Endodermal cell (in vitro differentiated cells): ENCODE measurements around the gene PVALEF. TPM values are rescaled to one million over a fixed set of nuclear protein-coding genes. Genes with fewer than 3 reads are reported as not detected.

Experiments
- DNase-seq: peaks from one replicate; pipeline ENCODE4 v3.0.0-alpha.2; 2017
- H3K27ac ChIP-seq: 2 replicates; pipeline ENCODE4 v1.5.1; 2013; ENCODE audit warnings: mild to moderate bottlenecking, low read depth, low read length, moderate library complexity
- H3K27me3 ChIP-seq: 2 replicates; pipeline ENCODE4 v1.6.1; 2013; ENCODE audit warnings: mild to moderate bottlenecking, low read length, moderate library complexity; ENCODE audit not compliant: insufficient read depth, control insufficient read depth, poor library complexity, severe bottlenecking
- H3K36me3 ChIP-seq: 2 replicates; pipeline ENCODE4 v1.7.0; 2013; ENCODE audit warnings: mild to moderate bottlenecking, low read length, moderate library complexity; ENCODE audit not compliant: control insufficient read depth, insufficient read depth
- H3K4me1 ChIP-seq: one replicate; pipeline ENCODE4 v1.7.0; 2013; ENCODE audit warnings: low read length; ENCODE audit not compliant: control insufficient read depth, insufficient read depth
- H3K4me3 ChIP-seq: 2 replicates; pipeline ENCODE4 v1.5.1; 2013; ENCODE audit warnings: mild to moderate bottlenecking, low read length, moderate library complexity
- H3K9ac ChIP-seq: 2 replicates; pipeline ENCODE4 v1.6.1; 2013; ENCODE audit warnings: mild to moderate bottlenecking, low read length, moderate library complexity; ENCODE audit not compliant: poor library complexity, severe bottlenecking; ENCODE audit errors: extremely low read depth
- H3K9me3 ChIP-seq: 2 replicates; pipeline ENCODE4 v1.6.1; 2013; ENCODE audit warnings: mild to moderate bottlenecking, low read length, moderate library complexity; ENCODE audit not compliant: control insufficient read depth
- H3K27ac Mint-ChIP-seq: 2 replicates; pipeline ENCODE4 v1.8.0; 2020; ENCODE audit warnings: mixed read lengths
- H3K27me3 Mint-ChIP-seq: 2 replicates; pipeline ENCODE4 v1.8.0; 2021; ENCODE audit warnings: mild to moderate bottlenecking, mixed read lengths; ENCODE audit not compliant: insufficient read depth
- H3K36me3 Mint-ChIP-seq: 2 replicates; pipeline ENCODE4 v1.8.0; 2020; ENCODE audit warnings: low read depth, mixed read lengths
- H3K4me1 Mint-ChIP-seq: 2 replicates; pipeline ENCODE4 v1.8.0; 2020; ENCODE audit warnings: mixed read lengths
- H3K4me3 Mint-ChIP-seq: 2 replicates; pipeline ENCODE4 v1.8.0; 2020; ENCODE audit warnings: mild to moderate bottlenecking, moderate library complexity, mixed read lengths
- H3K9me3 Mint-ChIP-seq: 2 replicates; pipeline ENCODE4 v1.8.0; 2020; ENCODE audit warnings: mild to moderate bottlenecking, mixed read lengths
- WGBS, 2 experiments: methylation state at CpG; one replicate each; pipeline versions ENCODE4 v1.1.5 to v1.1.7; 2013; ENCODE audit warnings: missing lambda C conversion rate in 2 of 2, mixed read lengths in 1 of 2; ENCODE audit not compliant: insufficient coverage in 1 of 2, insufficient read length in 1 of 2; 5-methylcytosine and 5-hydroxymethylcytosine counted together
- total RNA-seq, 2 donors: library from RNA; stranded (reverse); fragmentation: NEBNext Ultra II Directional in 1 of 2; extraction: Animal tissue kit (Norgen Biotek cat#: 25700) in 1 of 2; gene quantifications; 2 replicates in 1 of 2; 3 replicates in 1 of 2; pipeline ENCODE4 v1.2.1, GENCODE V29; 2021
- TF ChIP-seq, protein P1 (sequence below): fragments of 200-600 bp; sonication (generic); conservative IDR thresholded peaks from 2 replicates; pipeline ENCODE4 v1.5.0; 2021; ENCODE audit warnings: antibody characterized with exemption, mild to moderate bottlenecking

The PVALEF gene
- total RNA-seq, 2 donors from 2014 or later, result not detected

DNA sequence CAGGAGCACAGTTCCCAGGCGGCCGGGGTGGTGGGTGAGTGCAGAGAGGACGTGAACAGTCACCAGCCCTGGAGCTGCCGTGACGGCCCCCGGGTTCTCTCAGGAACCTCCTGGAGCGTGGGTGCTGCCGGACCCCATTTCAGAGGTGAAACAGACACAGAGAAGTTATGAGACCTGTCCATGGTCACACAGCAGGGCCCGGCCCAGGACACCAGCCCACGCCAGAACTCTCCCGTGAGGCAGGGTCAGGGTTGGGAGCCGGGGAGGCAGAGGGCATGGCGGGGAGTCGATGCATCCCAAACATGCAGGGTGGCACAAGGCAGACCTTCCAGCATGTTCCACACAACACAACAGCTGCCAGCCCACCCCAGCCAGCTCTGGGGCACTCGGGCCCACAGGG lies 3.8 kb upstream of the PVALEF start:
- no peak overlapping the region for H3K9ac ChIP-seq
- no peaks in the 10 kb centered on the region for H3K9me3 ChIP-seq
- Mint-ChIP-seq H3K4me1 (no peaks in the 10 kb centered on the region), H3K9me3 (no peaks in the 10 kb centered on the region), H3K4me3 (no peak overlapping the region), H3K27ac (no peak overlapping the region), H3K36me3 (no peaks in the 10 kb centered on the region), H3K27me3 (peaks cover 2% of the 10 kb centered on the region)
- H3K27ac ChIP-seq, result no peak overlapping the region
- H3K4me1 ChIP-seq, result no peaks in the 10 kb centered on the region
- no peaks in the 10 kb centered on the region for H3K36me3 ChIP-seq
- 93 to 94% methylated on average over 12 to 15 of the region's 15 CpGs for WGBS, 2 experiments
- DNase-seq, result no peak
- TF ChIP-seq, protein P1, sequence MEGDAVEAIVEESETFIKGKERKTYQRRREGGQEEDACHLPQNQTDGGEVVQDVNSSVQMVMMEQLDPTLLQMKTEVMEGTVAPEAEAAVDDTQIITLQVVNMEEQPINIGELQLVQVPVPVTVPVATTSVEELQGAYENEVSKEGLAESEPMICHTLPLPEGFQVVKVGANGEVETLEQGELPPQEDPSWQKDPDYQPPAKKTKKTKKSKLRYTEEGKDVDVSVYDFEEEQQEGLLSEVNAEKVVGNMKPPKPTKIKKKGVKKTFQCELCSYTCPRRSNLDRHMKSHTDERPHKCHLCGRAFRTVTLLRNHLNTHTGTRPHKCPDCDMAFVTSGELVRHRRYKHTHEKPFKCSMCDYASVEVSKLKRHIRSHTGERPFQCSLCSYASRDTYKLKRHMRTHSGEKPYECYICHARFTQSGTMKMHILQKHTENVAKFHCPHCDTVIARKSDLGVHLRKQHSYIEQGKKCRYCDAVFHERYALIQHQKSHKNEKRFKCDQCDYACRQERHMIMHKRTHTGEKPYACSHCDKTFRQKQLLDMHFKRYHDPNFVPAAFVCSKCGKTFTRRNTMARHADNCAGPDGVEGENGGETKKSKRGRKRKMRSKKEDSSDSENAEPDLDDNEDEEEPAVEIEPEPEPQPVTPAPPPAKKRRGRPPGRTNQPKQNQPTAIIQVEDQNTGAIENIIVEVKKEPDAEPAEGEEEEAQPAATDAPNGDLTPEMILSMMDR, result no peak
- H3K27me3 ChIP-seq, result peaks cover 1% of the 10 kb centered on the region
- no peak overlapping the region for H3K4me3 ChIP-seq

DNA sequence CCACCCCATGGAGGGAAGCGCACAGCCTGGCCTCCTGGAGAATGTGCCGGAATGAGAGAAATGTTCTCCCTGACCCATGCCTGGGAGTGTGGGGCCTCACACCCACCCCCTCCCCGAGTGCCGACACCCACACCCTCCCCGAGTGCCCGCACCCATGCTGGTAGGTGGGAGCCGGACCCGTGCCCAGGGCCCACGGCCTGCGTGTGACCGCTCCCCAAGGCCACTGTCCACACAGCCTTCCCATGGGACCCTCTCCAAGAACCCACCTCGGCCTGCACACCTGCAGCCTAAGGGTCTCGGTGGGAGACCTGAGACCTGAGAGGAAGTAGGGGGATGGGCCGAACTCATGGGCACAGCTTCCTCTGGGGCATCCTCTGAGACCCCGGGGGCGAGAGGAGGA lies 3.3 kb upstream of the PVALEF start:
- Mint-ChIP-seq H3K9me3 (no peaks in the 10 kb centered on the region), H3K36me3 (no peaks in the 10 kb centered on the region), H3K27me3 (peaks cover 2% of the 10 kb centered on the region), H3K4me1 (no peaks in the 10 kb centered on the region), H3K4me3 (no peak overlapping the region), H3K27ac (no peak overlapping the region)
- no peaks in the 10 kb centered on the region for H3K36me3 ChIP-seq
- WGBS, 2 experiments, result 90 to 96% methylated on average over 4 to 16 of the region's 16 CpGs
- H3K4me3 ChIP-seq, result no peak overlapping the region
- no peak overlapping the region for H3K27ac ChIP-seq
- TF ChIP-seq, protein P1, result no peak
- peaks cover 6% of the 10 kb centered on the region for H3K27me3 ChIP-seq
- H3K4me1 ChIP-seq, result no peaks in the 10 kb centered on the region
- H3K9me3 ChIP-seq, result no peaks in the 10 kb centered on the region
- no peak for DNase-seq
- H3K9ac ChIP-seq, result no peak overlapping the region

DNA sequence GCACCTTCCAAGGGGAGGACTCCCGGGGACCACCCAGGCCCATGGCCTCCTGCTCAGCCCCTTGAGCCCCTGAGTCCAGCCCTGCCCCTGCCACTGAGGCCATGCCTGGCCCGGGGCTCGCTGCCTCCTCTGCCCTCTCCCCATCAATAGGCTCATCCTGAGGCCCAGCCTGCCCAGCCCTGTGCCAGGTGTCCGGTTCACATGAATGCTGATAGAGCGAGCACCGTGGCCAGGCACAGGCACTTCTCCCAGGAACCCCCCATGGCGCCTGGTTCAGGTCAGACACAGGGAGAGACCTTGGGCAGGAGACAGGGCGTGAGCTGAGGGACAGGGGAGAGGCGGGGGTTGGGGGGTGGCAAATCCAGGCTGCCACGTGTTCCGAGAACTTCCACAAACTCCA lies 2.8 kb upstream of the PVALEF start:
- H3K36me3 Mint-ChIP-seq, result no peaks in the 10 kb centered on the region
- Histone ChIP-seq H3K4me3 (no peak overlapping the region), H3K9ac (no peak overlapping the region), H3K36me3 (no peaks in the 10 kb centered on the region), H3K9me3 (no peaks in the 10 kb centered on the region), H3K27me3 (peaks cover 6% of the 10 kb centered on the region), H3K4me1 (no peaks in the 10 kb centered on the region), H3K27ac (no peak overlapping the region)
- H3K27ac Mint-ChIP-seq, result no peak overlapping the region
- H3K27me3 Mint-ChIP-seq, result peaks cover 5% of the 10 kb centered on the region
- H3K4me3 Mint-ChIP-seq, result no peak overlapping the region
- TF ChIP-seq, protein P1, result no peak
- H3K4me1 Mint-ChIP-seq, result no peaks in the 10 kb centered on the region
- H3K9me3 Mint-ChIP-seq, result no peaks in the 10 kb centered on the region
- 93 to 96% methylated on average over 4 to 11 of the region's 11 CpGs for WGBS, 2 experiments
- no peak for DNase-seq
